Thyroid gland (tissue), 4 donors: ENCODE data around the gene RASGRF2. TPM values are rescaled to one million over a fixed set of nuclear protein-coding genes. Genes with fewer than 3 reads are reported as not detected.

Experiments
- DNase-seq, 2 donors: peaks; one replicate each; pipeline ENCODE4 v3.0.0-alpha.2; 2019
- H3K27ac ChIP-seq, 3 donors: fragments of 200-600 bp; sonication (generic); 1 replicate in 2 of 3; 2 replicates in 1 of 3; pipeline ENCODE4 v1.5.1; 2016 to 2019; ENCODE audit warnings: mild to moderate bottlenecking in 1 of 3, moderate library complexity in 1 of 3
- H3K27me3 ChIP-seq: fragments of 200-600 bp; sonication (generic); one replicate; pipeline ENCODE4 v1.5.1; 2019
- H3K36me3 ChIP-seq, 2 donors: fragments of 200-600 bp; sonication (generic); one replicate each; pipeline ENCODE4 v1.5.1; 2016 to 2019
- H3K4me1 ChIP-seq, 2 donors: fragments of 200-600 bp; sonication (generic); one replicate each; pipeline ENCODE4 v1.5.1; 2017 to 2019
- H3K4me3 ChIP-seq, 3 donors: fragments of 200-600 bp; sonication (generic); replicated peaks in 1 of 3; 1 replicate in 2 of 3; 2 replicates in 1 of 3; pipeline ENCODE4 v1.5.1; 2016; ENCODE audit warnings: mild to moderate bottlenecking in 1 of 3
- H3K9me3 ChIP-seq: fragments of 200-600 bp; sonication (generic); one replicate; pipeline ENCODE4 v1.5.1; 2017
- CTCF ChIP-seq, 6 experiments: fragments of 200-600 bp in 3 of 6; fragments of 450-650 bp in 3 of 6; sonication (generic) in 3 of 6; IDR thresholded peaks; one replicate each; pipeline ENCODE4 v1.5.1; 2016 to 2019; ENCODE audit warnings: antibody characterized with exemption in 6 of 6, mild to moderate bottlenecking in 2 of 6, inconsistent platforms in 1 of 6, moderate library complexity in 1 of 6
- POLR2A ChIP-seq, 2 donors: fragments of 450-650 bp; IDR thresholded peaks; one replicate each; pipeline ENCODE4 v1.6.1; 2017; ENCODE audit warnings: antibody characterized with exemption in 2 of 2, mild to moderate bottlenecking in 2 of 2, moderate library complexity in 1 of 2
- WGBS, 2 donors: methylation state at CpG; one replicate each; pipeline ENCODE4 v1.1.5; 2017; 5-methylcytosine and 5-hydroxymethylcytosine counted together
- intact Hi-C: fragments of 100-400 bp; cut with DNase I; formaldehyde crosslinking; loops from one replicate; pipeline ENCODE4 v1.15.1; 2023
- total RNA-seq, 4 donors: library from RNA; depleted of rRNA; stranded (reverse); fragments of >200 nt; gene quantifications; one replicate each; pipeline ENCODE4 v1.2.3, GENCODE V29; 2016

Gene RASGRF2
- total RNA-seq, 4 donors from 2014 or later: 9.2 to 18.8 (median 14.8) TPM

- 87 to 92% methylated on average over 4 of the region's 4 CpGs for WGBS, 2 donors
- Histone ChIP-seq H3K27me3 (no peaks in the 10 kb centered on the region), H3K4me1 (no peaks in the 10 kb centered on the region), H3K4me3 (no peak overlapping the region), H3K9me3 (no peaks in the 10 kb centered on the region), H3K27ac (no peak overlapping the region), H3K36me3 (no peaks in the 10 kb centered on the region)
- TF ChIP-seq CTCF (IDR thresholded peaks at IDR 0.05): no peak
- no peak for TF ChIP-seq POLR2A (IDR thresholded peaks at IDR 0.05)
- no peak for DNase-seq
- intact Hi-C loops: no loop called here
These were observed 289.1 kb downstream of the RASGRF2 start for GRCh38 chr5:81249240-81249639.

GRCh38 chr5:81250004-81250403, 289.8 kb downstream of the RASGRF2 start:
- Histone ChIP-seq H3K27ac (no peak overlapping the region), H3K9me3 (no peaks in the 10 kb centered on the region), H3K27me3 (no peaks in the 10 kb centered on the region), H3K36me3 (no peaks in the 10 kb centered on the region), H3K4me3 (no peak overlapping the region), H3K4me1 (no peaks in the 10 kb centered on the region)
- no peak for DNase-seq
- TF ChIP-seq CTCF (IDR thresholded peaks at IDR 0.05): no peak
- no peak for TF ChIP-seq POLR2A (IDR thresholded peaks at IDR 0.05)
- intact Hi-C loops: no loop called here
- WGBS, 2 donors: 94 to 97% methylated on average over 1 of the region's 1 CpG

- DNase-seq: no peak
These were observed 291.8 kb downstream of the RASGRF2 start for GRCh38 chr5:81251922-81252321.

GRCh38 chr5:81252904-81253303, 292.7 kb downstream of the RASGRF2 start:
- DNase-seq: no peak
- H3K4me3 ChIP-seq: no peak overlapping the region
- no peaks in the 10 kb centered on the region for H3K4me1 ChIP-seq
- WGBS, 2 donors: 89 to 94% methylated on average over 1 of the region's 1 CpG
- no peak for TF ChIP-seq POLR2A (IDR thresholded peaks at IDR 0.05)
- no peak for TF ChIP-seq CTCF (IDR thresholded peaks at IDR 0.05)
- H3K27ac ChIP-seq: no peak overlapping the region
- no peaks in the 10 kb centered on the region for H3K27me3 ChIP-seq
- intact Hi-C loops: no loop called here
- H3K36me3 ChIP-seq: no peaks in the 10 kb centered on the region
- H3K9me3 ChIP-seq: no peaks in the 10 kb centered on the region

More at GRCh38 chr5:81251922-81252321, 291.8 kb downstream of the RASGRF2 start:
- intact Hi-C loops: no loop called here
- TF ChIP-seq POLR2A (IDR thresholded peaks at IDR 0.05) (no peak), CTCF (IDR thresholded peaks at IDR 0.05) (no peak)
- no peak overlapping the region for H3K27ac ChIP-seq
- H3K4me1 ChIP-seq: no peaks in the 10 kb centered on the region
- no peaks in the 10 kb centered on the region for H3K36me3 ChIP-seq
- no peaks in the 10 kb centered on the region for H3K9me3 ChIP-seq
- H3K27me3 ChIP-seq: no peaks in the 10 kb centered on the region
- no peak overlapping the region for H3K4me3 ChIP-seq
- WGBS, 2 donors: 63 to 84% methylated on average over 5 of the region's 5 CpGs

- TF ChIP-seq CTCF (IDR thresholded peaks at IDR 0.05): no peak
- TF ChIP-seq POLR2A (IDR thresholded peaks at IDR 0.05): no peak
- Histone ChIP-seq H3K27me3 (no peaks in the 10 kb centered on the region), H3K27ac (no peak overlapping the region), H3K36me3 (no peaks in the 10 kb centered on the region), H3K4me1 (no peaks in the 10 kb centered on the region), H3K9me3 (no peaks in the 10 kb centered on the region), H3K4me3 (no peak overlapping the region)
- intact Hi-C loops: no loop called here
- WGBS, 2 donors: 78 to 91% methylated on average over 4 of the region's 4 CpGs
- DNase-seq: no peak
These were observed 293.7 kb downstream of the RASGRF2 start for GRCh38 chr5:81253875-81254274.
